HepG2 (cell line): ENCODE results near the gene SESN1. TPM values are rescaled to one million over a fixed set of nuclear protein-coding genes. Genes with fewer than 3 reads are reported as not detected.

Experiments used
- ATAC-seq: fragments of 200-7000 bp; cut with Tn5 transposase; 3 replicates; pipeline ENCODE4 v1.9.1; 2020; ENCODE audit warnings: mild to moderate bottlenecking, moderate library complexity
- BruUV-seq: library from RNA; stranded (reverse); fragments of 400-500 nt; replicated peaks from 2 replicates; lab custom pipeline; 2021; lab: Mats Ljungman, UMichigan
- CTCF ChIA-PET: fragments of 300-600 bp; formaldehyde crosslinking; extraction: SDS; loops from one replicate; lab custom pipeline; 2021; ENCODE audit warnings: low total read pairs, inconsistent platforms, low intra/inter-chr PET ratio; lab: Yijun Ruan, JAX
- POLR2A ChIA-PET: fragments of 350-600 bp; sonication (Branson Sonifier 250); formaldehyde crosslinking; loops from one replicate; lab custom pipeline; 2020; ENCODE audit warnings: antibody characterized with exemption, inconsistent platforms; lab: Yijun Ruan, JAX
- DNase-seq: peaks from one replicate; pipeline ENCODE4 v3.0.0-alpha.2; 2015; ENCODE audit warnings: low spot score
- FAIRE-seq: peaks from 3 replicates; lab custom pipeline; 2011; peaks lifted over from hg19 to GRCh38; lab: Jason Lieb, UNC
- H2AFZ ChIP-seq: one replicate; pipeline ENCODE4 v1.6.1; 2011; ENCODE audit warnings: low read length, inconsistent platforms
- H3K27ac ChIP-seq: fragments of 300-600 bp; 3 replicates; pipeline ENCODE4 v1.8.0; 2011; ENCODE audit warnings: mixed run types, mild to moderate bottlenecking, mixed read lengths, low read length, inconsistent platforms; ENCODE audit not compliant: insufficient read depth; ENCODE audit errors: extremely low read length
- H3K27me3 ChIP-seq, 2 experiments: fragments of 200-600 bp in 1 of 2; 2 replicates in 1 of 2; 3 replicates in 1 of 2; pipeline versions ENCODE4 v1.6.0 to v1.8.0; 2011; ENCODE audit warnings: low read length in 2 of 2, mild to moderate bottlenecking in 2 of 2, moderate library complexity in 2 of 2, inconsistent platforms in 1 of 2; ENCODE audit not compliant: insufficient read depth in 2 of 2, control insufficient read depth in 1 of 2
- H3K36me3 ChIP-seq, 2 experiments: fragments of 200-600 bp in 1 of 2; replicated peaks in 1 of 2; 2 replicates in 1 of 2; 3 replicates in 1 of 2; pipeline versions ENCODE4 v1.5.1 to v1.8.0; 2011; ENCODE audit warnings: low read length in 2 of 2, inconsistent platforms in 1 of 2; ENCODE audit not compliant: insufficient read depth in 2 of 2, control insufficient read depth in 1 of 2
- H3K4me1 ChIP-seq: 2 replicates; pipeline ENCODE4 v1.5.1; 2012; ENCODE audit warnings: low read length, inconsistent platforms; ENCODE audit not compliant: insufficient read depth
- H3K4me2 ChIP-seq: 2 replicates; pipeline ENCODE4 v1.6.0; 2011; ENCODE audit warnings: low read depth, low read length, inconsistent platforms
- H3K4me3 ChIP-seq, 3 experiments: fragments of 200-600 bp in 1 of 3; sonication (generic), shearing (Covaris generic) in 1 of 3; replicated peaks in 1 of 3; 2 replicates each; pipeline ENCODE4 v1.5.1; 2011 to 2016; ENCODE audit warnings: low read length in 3 of 3, inconsistent platforms in 2 of 3, low read depth in 2 of 3, mild to moderate bottlenecking in 2 of 3, control low read depth in 1 of 3, mixed read lengths in 1 of 3; ENCODE audit not compliant: insufficient read depth in 1 of 3
- H3K79me2 ChIP-seq: one replicate; pipeline ENCODE4 v1.6.1; 2011; ENCODE audit warnings: low read length, inconsistent platforms; ENCODE audit not compliant: insufficient read depth
- H3K9ac ChIP-seq: 2 replicates; pipeline ENCODE4 v1.6.0; 2011; ENCODE audit warnings: mild to moderate bottlenecking, low read depth, low read length, inconsistent platforms; ENCODE audit not compliant: insufficient read depth
- H3K9me3 ChIP-seq: 2 replicates; pipeline ENCODE4 v1.5.1; 2012; ENCODE audit warnings: mild to moderate bottlenecking, low read length
- H4K20me1 ChIP-seq: 2 replicates; pipeline ENCODE4 v1.6.0; 2011; ENCODE audit warnings: inconsistent platforms, mild to moderate bottlenecking, low read length, moderate library complexity; ENCODE audit not compliant: insufficient read depth
- KDM2A ChIP-seq: sonication (generic); formaldehyde crosslinking; IDR thresholded peaks from 2 replicates; pipeline ENCODE4 v1.4.0; 2020; ENCODE audit warnings: low read depth, missing genetic modification reagents, borderline replicate concordance
- NR3C1 ChIP-seq: sonication (generic); formaldehyde crosslinking; IDR thresholded peaks from 2 replicates; pipeline ENCODE4 v1.4.0; 2020; ENCODE audit warnings: missing genetic modification reagents
- SNAI1 ChIP-seq: sonication (generic); formaldehyde crosslinking; IDR thresholded peaks from 2 replicates; pipeline ENCODE4 v1.5.0; 2020; ENCODE audit warnings: mild to moderate bottlenecking, missing genetic modification reagents, borderline replicate concordance
- SOX5 ChIP-seq: IDR thresholded peaks from 2 replicates; pipeline ENCODE4 v1.6.1; 2016; ENCODE audit warnings: borderline replicate concordance
- SRSF1 ChIP-seq: fragments of 200-400 bp; formaldehyde crosslinking; optimal IDR thresholded peaks from 2 replicates; pipeline ENCODE3; 2017; ENCODE audit warnings: mild to moderate bottlenecking, low read depth, low read length, moderate library complexity
- SUZ12 ChIP-seq: fragments of 150-350 bp; IDR thresholded peaks from 2 replicates; pipeline ENCODE4 v1.6.1; 2014; ENCODE audit warnings: low read depth, low read length
- TBL1XR1 ChIP-seq: fragments of 150-350 bp; IDR thresholded peaks from 2 replicates; pipeline ENCODE4 v1.6.1; 2014; ENCODE audit warnings: borderline replicate concordance, low read length; ENCODE audit not compliant: partially characterized antibody
- TEAD3 ChIP-seq: optimal IDR thresholded peaks from 2 replicates; pipeline ENCODE3; 2016; ENCODE audit warnings: borderline replicate concordance
- WIZ ChIP-seq: sonication (generic); formaldehyde crosslinking; IDR thresholded peaks from 2 replicates; pipeline ENCODE4 v1.5.1; 2020; ENCODE audit warnings: mild to moderate bottlenecking, missing genetic modification reagents
- ZKSCAN5 ChIP-seq: sonication (generic); formaldehyde crosslinking; IDR thresholded peaks from 2 replicates; pipeline ENCODE4 v1.5.1; 2020; ENCODE audit warnings: mild to moderate bottlenecking, missing genetic modification reagents
- ZNF564 ChIP-seq: sonication (generic); formaldehyde crosslinking; IDR thresholded peaks from 2 replicates; pipeline ENCODE4 v1.8.1; 2023; ENCODE audit warnings: mild to moderate bottlenecking, missing genetic modification reagents
- ZNF788 ChIP-seq: sonication (generic); formaldehyde crosslinking; IDR thresholded peaks from 2 replicates; pipeline ENCODE4 v1.5.0; 2020; ENCODE audit warnings: mild to moderate bottlenecking, missing genetic modification reagents, borderline replicate concordance
- WGBS: methylation state at CpG from one replicate; pipeline ENCODE4 v1.1.6; 2017; ENCODE audit warnings: low lambda C conversion rate; 5-methylcytosine and 5-hydroxymethylcytosine counted together
- in situ Hi-C: cut with HindIII; loops from 2 replicates; pipeline ENCODE4 v1.10.0; 2017; ENCODE audit warnings: low pct_unique_long_range_greater_than_20kb; ENCODE audit not compliant: extremely low pct_ligation_motif_present
- intact Hi-C: fragments of 100-400 bp; cut with micrococcal nuclease; formaldehyde crosslinking; loops from one replicate; pipeline ENCODE4 v1.10.0; 2022; ENCODE audit not compliant: unreplicated experiment
- polyA plus RNA-seq, 8 experiments: library from polyadenylated mRNA; depleted of rRNA in 3 of 8; stranded (reverse) in 7 of 8; unstranded in 1 of 8; fragments of >200 nt; fragmentation: Illumina TruSeq in 4 of 8; extraction: Trizol in 4 of 8; gene quantifications; 2 replicates each; pipeline versions ENCODE4 v1.2.1 to v1.2.3, GENCODE V29; 2011 to 2016; ENCODE audit warnings: low read depth in 4 of 8, missing spikeins in 1 of 8, mixed read lengths in 1 of 8; ENCODE audit not compliant: insufficient read depth in 1 of 8
- total RNA-seq, 5 experiments: library from RNA; depleted of rRNA; stranded (reverse); fragments of >200 nt; fragmentation: Illumina TruSeq; extraction: Trizol; gene quantifications; 2 replicates each; pipeline ENCODE4 v1.2.3, GENCODE V29; 2016; ENCODE audit warnings: low read depth in 1 of 5
- TF ChIP-seq, protein P1 (sequence below): sonication (generic); formaldehyde crosslinking; IDR thresholded peaks from 2 replicates; pipeline ENCODE4 v1.4.0; 2020; ENCODE audit warnings: mild to moderate bottlenecking, missing genetic modification reagents
- TF ChIP-seq, protein P2 (sequence below): sonication (generic); formaldehyde crosslinking; IDR thresholded peaks from 2 replicates; pipeline ENCODE4 v1.4.0; 2020; ENCODE audit warnings: missing genetic modification reagents; ENCODE audit errors: not compliant biosample characterization
- TF ChIP-seq, protein P3 (sequence below): IDR thresholded peaks from 2 replicates; pipeline ENCODE4 v1.6.1; 2016; ENCODE audit warnings: mild to moderate bottlenecking, missing biosample characterization, missing genetic modification reagents

The SESN1 gene
- total and polyA plus RNA-seq, 2 of the 13 experiments (the other 11 are each of a cell fraction or from before 2014, with no cell fraction given) = 24.9 to 44.7 TPM

DNA sequence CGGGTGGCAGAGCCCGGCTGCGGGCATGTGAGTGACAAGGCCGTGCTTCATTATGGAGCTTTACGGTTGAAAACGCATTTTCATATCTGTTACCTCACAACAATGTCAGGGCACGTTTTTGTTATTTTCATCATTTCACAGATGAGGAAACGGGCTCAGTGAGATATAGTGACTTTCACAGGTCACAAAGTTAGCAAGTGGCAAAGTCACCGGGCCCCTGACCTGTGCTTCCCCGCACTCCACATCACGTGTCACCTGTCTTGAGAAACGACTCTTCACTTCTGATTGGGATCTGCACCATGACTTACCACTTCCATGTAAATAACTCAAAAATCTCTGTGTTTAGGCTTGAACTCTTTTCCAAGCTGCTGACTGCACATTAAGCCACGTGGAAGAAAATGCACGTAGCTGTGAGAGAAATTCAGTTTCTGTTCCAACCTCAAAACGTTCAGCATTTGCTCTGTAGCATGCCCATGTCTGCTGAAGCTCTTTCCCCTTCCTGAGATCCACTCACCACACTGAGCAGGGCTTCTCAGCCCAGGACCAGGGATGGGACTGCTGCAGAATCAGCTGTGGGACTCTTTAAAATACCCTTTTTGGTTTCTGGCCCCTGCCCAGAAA is 139.2 kb downstream of the SESN1 start:
- Histone ChIP-seq H3K4me3 (no peak overlapping the region), H3K9ac (no peak overlapping the region), H3K27ac (no peak overlapping the region), H3K79me2 (no peaks in the 10 kb centered on the region), H3K36me3 (no peaks in the 10 kb centered on the region), H3K27me3 (peaks cover 1 to 30% of the 10 kb centered on the region in 2 experiments; a peak in 3 of 5 replicates), H3K4me2 (no peak overlapping the region), H4K20me1 (no peaks in the 10 kb centered on the region), H3K9me3 (no peaks in the 10 kb centered on the region), H2AFZ (no peak overlapping the region), H3K4me1 (peaks cover 16% of the 10 kb centered on the region)
- BruUV-seq = no TSS peak
- in situ Hi-C loops (no loop called here), intact Hi-C loops (no loop called here)
- ATAC-seq (no peak), FAIRE-seq (no peak), DNase-seq (no peak)
- TF ChIP-seq ZKSCAN5 (CRISPR knock-in tag) = no peak
- 58% methylated on average over 15 of the region's 15 CpGs for WGBS
- ChIA-PET CTCF (no interaction called here), POLR2A (no interaction called here)

DNA sequence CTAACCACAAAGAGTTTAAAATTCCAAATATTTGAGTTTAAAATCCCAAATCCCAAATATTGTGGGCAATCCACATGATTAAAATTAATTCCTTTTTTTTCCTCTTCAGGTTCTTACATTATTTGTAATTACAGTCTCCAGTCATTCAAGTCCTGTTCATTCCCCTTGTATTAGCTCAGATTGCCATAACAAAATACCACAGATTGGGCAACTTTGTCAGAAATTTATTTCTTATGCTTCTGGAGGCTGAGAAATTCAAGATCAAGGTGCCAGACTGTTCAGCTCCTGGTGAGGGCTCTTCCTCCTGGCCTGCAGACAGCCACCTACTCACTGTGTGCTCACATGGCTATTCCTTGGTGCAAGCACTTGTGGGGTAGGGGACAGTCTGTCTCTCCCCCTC is 141.0 kb downstream of the SESN1 start:
- CTCF ChIA-PET = no interaction called here
- TF ChIP-seq, protein P1, sequence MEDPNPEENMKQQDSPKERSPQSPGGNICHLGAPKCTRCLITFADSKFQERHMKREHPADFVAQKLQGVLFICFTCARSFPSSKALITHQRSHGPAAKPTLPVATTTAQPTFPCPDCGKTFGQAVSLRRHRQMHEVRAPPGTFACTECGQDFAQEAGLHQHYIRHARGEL (CRISPR knock-in tag) = no peak
- TF ChIP-seq, protein P2, sequence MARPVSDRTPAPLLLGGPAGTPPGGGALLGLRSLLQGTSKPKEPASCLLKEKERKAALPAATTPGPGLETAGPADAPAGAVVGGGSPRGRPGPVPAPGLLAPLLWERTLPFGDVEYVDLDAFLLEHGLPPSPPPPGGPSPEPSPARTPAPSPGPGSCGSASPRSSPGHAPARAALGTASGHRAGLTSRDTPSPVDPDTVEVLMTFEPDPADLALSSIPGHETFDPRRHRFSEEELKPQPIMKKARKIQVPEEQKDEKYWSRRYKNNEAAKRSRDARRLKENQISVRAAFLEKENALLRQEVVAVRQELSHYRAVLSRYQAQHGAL (CRISPR knock-in tag) = no peak
- TF ChIP-seq KDM2A (CRISPR knock-in tag) (no peak), ZNF788 (no peak), ZNF564 (CRISPR knock-in tag) (no peak), SNAI1 (CRISPR knock-in tag) (no peak), SUZ12 (no peak), SRSF1 (no peak), TEAD3 (CRISPR knock-in tag) (no peak), TBL1XR1 (no peak), WIZ (CRISPR knock-in tag) (no peak), NR3C1 (CRISPR knock-in tag) (no peak), SOX5 (CRISPR knock-in tag) (no peak)
- TF ChIP-seq, protein P3, sequence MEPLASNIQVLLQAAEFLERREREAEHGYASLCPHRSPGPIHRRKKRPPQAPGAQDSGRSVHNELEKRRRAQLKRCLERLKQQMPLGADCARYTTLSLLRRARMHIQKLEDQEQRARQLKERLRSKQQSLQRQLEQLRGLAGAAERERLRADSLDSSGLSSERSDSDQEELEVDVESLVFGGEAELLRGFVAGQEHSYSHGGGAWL (CRISPR knock-in tag) = no peak

More for the DNA sequence above, 141.0 kb downstream of the SESN1 start:
- no peaks in the 10 kb centered on the region for H3K9me3 ChIP-seq
- intact Hi-C loops (no loop called here), in situ Hi-C loops (no loop called here)
- peaks cover 16% of the 10 kb centered on the region for H3K4me1 ChIP-seq
- no peak overlapping the region for H3K9ac ChIP-seq
- BruUV-seq = no TSS peak
- no peak overlapping the region for H2AFZ ChIP-seq
- H3K27me3 ChIP-seq = peaks cover 1 to 30% of the 10 kb centered on the region in 2 experiments; a peak in 3 of 5 replicates
- H3K4me3 ChIP-seq = no peak overlapping the region
- DNase-seq = no peak
- no peak overlapping the region for H3K27ac ChIP-seq
- no peaks in the 10 kb centered on the region for H3K36me3 ChIP-seq
- H3K4me2 ChIP-seq = no peak overlapping the region
- no peaks in the 10 kb centered on the region for H4K20me1 ChIP-seq
- FAIRE-seq = no peak
- POLR2A ChIA-PET = no interaction called here
- no peak for ATAC-seq
- no peaks in the 10 kb centered on the region for H3K79me2 ChIP-seq
